Cardiac muscle cell (in vitro differentiated cells and primary cell): ENCODE data around the gene ANKS1A. TPM values are rescaled to one million over a fixed set of nuclear protein-coding genes. Genes with fewer than 3 reads are reported as not detected.
A peak's percentile ranks its signal among the peaks of the same experiment; 100 is the strongest.
"Not testable (repeated sequence)": the region's sequence is repeated elsewhere in the genome, so short reads cannot be mapped to it uniquely, and the experiment has no call there.

ENCODE experiments used
- DNase-seq, 2 donors: peaks; one replicate each; pipeline versions ENCODE4 v3.0.0 to v3.0.0-alpha.2; 2010 to 2017; ENCODE audit warnings: low read depth in 1 of 2, low spot score in 1 of 2
- H3K27ac ChIP-seq: fragments of 200-600 bp; sonication (generic); 2 replicates; pipeline ENCODE4 v1.5.1; 2016
- H3K27me3 ChIP-seq: fragments of 200-600 bp; sonication (generic); 2 replicates; pipeline ENCODE4 v1.6.0; 2016; ENCODE audit warnings: control low read depth
- H3K36me3 ChIP-seq: fragments of 200-600 bp; sonication (generic); 2 replicates; pipeline ENCODE4 v1.5.1; 2016; ENCODE audit warnings: control low read depth
- H3K4me1 ChIP-seq: fragments of 200-600 bp; sonication (generic); 2 replicates; pipeline ENCODE4 v1.8.1; 2017; ENCODE audit warnings: low read depth, mild to moderate bottlenecking, mixed run types
- H3K4me3 ChIP-seq: fragments of 200-600 bp; sonication (generic); 2 replicates; pipeline ENCODE4 v1.5.1; 2016; ENCODE audit warnings: mild to moderate bottlenecking
- H3K9me3 ChIP-seq: fragments of 200-600 bp; sonication (generic); 2 replicates; pipeline ENCODE4 v1.5.1; 2017; ENCODE audit warnings: low read depth, mild to moderate bottlenecking, control low read depth
- polyA plus RNA-seq: library from polyadenylated mRNA; unstranded; fragments of >200 nt; fragmentation: Nextera tagmentation; extraction: Ambion mirVana; gene quantifications from 2 replicates; pipeline ENCODE4 v1.2.1, GENCODE V29; 2016
- total RNA-seq: library from RNA; depleted of rRNA; stranded (reverse); fragments of >200 nt; gene quantifications from 2 replicates; pipeline ENCODE4 v1.2.3, GENCODE V29; 2016
- TF ChIP-seq, protein P1 (sequence below): IDR thresholded peaks from 2 replicates; pipeline ENCODE4 v1.5.1; 2012; ENCODE audit warnings: low read depth, mild to moderate bottlenecking, low read length

Gene ANKS1A
- total and polyA plus RNA-seq, 2 experiments from 2014 or later: 11.3 to 27.2 TPM

DNA sequence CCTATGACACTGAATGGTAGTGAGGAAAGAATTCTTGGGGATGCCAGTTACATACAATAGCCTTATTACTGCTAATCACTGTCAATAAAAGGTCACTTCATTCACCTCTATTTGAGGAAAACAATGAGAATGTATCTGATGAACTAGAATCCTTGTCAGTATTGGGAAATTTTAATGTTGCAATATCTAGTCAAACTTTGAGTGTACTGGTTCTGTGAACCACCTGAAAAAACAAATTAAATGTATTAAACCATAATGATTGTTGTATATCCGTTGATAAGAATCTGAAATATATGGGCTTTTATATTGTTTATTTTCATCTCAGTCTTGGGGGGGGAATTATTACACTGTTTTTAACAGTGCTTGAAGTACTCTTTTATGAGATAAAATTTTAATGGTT lies 11.8 kb upstream of the ANKS1A start:
- no peaks in the 10 kb centered on the region for H3K4me1 ChIP-seq
- no peaks in the 10 kb centered on the region for H3K9me3 ChIP-seq

DNA sequence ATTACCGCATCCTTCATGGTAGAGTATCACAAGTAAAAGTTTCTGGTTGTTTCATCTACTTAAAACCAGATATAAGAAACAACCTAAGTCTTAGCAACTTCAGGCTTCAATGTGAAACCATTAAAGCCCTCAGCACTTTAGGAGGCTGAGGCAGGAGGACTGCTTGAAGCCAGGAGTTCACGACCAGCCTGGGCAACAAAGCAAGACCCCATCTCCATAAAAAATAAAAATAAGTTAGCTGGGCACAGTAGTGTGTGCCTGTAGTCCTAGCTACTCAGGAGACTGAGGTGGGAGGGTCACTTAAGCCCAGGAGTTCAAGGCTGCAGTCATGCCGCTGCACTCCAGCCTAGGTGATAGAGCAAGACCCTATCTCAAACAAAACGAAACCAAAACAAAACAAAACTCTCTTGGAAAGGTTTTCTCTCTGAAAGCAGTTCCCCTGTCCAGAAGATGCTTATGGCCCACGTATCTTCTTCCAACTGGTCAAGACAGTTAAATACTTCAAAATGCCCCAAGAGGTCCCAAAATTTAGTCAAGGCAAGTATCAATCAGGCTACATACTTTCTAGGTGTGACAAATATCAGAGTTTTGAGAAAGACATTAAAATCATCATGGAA lies 11.1 kb upstream of the ANKS1A start:
- H3K4me3 ChIP-seq: no peak overlapping the region
- TF ChIP-seq, protein P1, sequence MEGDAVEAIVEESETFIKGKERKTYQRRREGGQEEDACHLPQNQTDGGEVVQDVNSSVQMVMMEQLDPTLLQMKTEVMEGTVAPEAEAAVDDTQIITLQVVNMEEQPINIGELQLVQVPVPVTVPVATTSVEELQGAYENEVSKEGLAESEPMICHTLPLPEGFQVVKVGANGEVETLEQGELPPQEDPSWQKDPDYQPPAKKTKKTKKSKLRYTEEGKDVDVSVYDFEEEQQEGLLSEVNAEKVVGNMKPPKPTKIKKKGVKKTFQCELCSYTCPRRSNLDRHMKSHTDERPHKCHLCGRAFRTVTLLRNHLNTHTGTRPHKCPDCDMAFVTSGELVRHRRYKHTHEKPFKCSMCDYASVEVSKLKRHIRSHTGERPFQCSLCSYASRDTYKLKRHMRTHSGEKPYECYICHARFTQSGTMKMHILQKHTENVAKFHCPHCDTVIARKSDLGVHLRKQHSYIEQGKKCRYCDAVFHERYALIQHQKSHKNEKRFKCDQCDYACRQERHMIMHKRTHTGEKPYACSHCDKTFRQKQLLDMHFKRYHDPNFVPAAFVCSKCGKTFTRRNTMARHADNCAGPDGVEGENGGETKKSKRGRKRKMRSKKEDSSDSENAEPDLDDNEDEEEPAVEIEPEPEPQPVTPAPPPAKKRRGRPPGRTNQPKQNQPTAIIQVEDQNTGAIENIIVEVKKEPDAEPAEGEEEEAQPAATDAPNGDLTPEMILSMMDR: no peak
- DNase-seq: no peak

More for the DNA sequence above, 11.8 kb upstream of the ANKS1A start:
- Histone ChIP-seq H3K27me3 (no peaks in the 10 kb centered on the region), H3K4me3 (no peak overlapping the region), H3K27ac (no peak overlapping the region), H3K36me3 (peaks cover 45% of the 10 kb centered on the region)
- TF ChIP-seq, protein P1: no peak
- no peak for DNase-seq

DNA sequence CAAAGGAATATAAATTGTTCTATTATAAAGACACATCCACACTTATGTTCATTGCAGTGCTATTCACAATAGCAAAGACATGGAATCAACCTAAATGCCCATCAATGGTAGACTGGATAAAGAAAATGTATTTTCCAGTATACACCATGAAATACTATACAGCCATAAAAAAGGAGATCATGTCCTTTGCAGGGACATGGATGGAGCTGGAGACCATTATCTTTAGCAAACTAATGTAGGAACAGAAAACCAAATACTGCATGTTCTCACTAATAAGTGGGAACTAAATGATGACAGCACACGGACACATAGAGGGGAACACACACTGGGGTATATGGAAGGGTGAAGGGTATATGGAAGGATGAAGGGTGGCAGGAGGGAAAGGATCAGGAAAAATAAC lies 5.0 kb upstream of the ANKS1A start:
- H3K4me1 ChIP-seq, H3K27me3 ChIP-seq, H3K4me3 ChIP-seq, H3K27ac ChIP-seq, H3K9me3 ChIP-seq, DNase-seq: not testable (repeated sequence)
- peaks cover 22% of the 10 kb centered on the region for H3K36me3 ChIP-seq

More for the DNA sequence above, 11.1 kb upstream of the ANKS1A start:
- no peaks in the 10 kb centered on the region for H3K4me1 ChIP-seq
- no peak overlapping the region for H3K27ac ChIP-seq
- H3K9me3 ChIP-seq: no peaks in the 10 kb centered on the region
- H3K36me3 ChIP-seq: peaks cover 45% of the 10 kb centered on the region
- H3K27me3 ChIP-seq: no peaks in the 10 kb centered on the region

DNA sequence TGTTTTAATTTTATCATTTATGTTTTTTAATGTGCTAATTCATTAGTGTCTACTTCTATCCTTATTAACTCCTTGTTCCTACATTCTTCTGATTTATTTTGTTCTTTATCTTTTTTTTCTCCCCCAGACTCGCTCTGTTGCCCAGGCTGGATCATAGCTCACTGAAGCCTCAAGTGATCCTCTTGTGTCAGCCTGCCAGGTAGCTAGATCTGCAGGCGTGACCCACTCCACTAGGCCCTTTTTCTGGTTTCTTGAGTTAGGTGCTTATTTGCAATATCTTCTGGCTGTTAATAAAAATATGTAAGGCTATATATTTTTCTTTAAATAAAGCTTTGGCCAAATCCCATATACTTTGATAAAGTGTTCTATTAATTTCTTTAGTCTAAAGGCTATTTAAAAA lies 4.1 kb upstream of the ANKS1A start:
- peaks cover 16% of the 10 kb centered on the region for H3K36me3 ChIP-seq
- H3K27me3 ChIP-seq: no peaks in the 10 kb centered on the region
- no peak overlapping the region for H3K4me3 ChIP-seq
- H3K4me1 ChIP-seq: peaks cover 6% of the 10 kb centered on the region
- DNase-seq: no peak
- H3K9me3 ChIP-seq: no peaks in the 10 kb centered on the region
- no peak overlapping the region for H3K27ac ChIP-seq
- TF ChIP-seq, protein P1: no peak

DNA sequence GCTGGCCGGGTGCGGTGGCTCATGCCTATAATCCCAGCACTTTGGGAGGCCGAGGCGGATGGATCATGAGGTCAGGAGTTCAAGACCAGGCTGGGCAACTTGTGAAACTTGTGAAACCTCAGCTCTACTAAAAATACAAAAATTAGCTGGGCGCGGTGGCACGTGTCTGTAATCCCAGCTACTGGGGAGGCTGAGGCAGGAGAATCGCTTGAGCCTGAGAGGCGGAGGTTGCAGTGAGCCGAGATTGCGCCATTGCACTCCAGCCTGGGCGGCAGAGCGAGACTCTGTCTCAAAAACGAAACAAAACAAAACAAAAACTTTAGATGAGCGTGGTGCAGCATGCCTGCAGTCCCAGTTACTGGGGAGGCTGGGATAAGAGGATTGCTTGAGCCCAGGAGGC lies 3.2 kb upstream of the ANKS1A start:
- not testable (repeated sequence) for DNase-seq, H3K9me3 ChIP-seq, H3K27ac ChIP-seq, H3K4me3 ChIP-seq, H3K27me3 ChIP-seq, H3K36me3 ChIP-seq, H3K4me1 ChIP-seq

DNA sequence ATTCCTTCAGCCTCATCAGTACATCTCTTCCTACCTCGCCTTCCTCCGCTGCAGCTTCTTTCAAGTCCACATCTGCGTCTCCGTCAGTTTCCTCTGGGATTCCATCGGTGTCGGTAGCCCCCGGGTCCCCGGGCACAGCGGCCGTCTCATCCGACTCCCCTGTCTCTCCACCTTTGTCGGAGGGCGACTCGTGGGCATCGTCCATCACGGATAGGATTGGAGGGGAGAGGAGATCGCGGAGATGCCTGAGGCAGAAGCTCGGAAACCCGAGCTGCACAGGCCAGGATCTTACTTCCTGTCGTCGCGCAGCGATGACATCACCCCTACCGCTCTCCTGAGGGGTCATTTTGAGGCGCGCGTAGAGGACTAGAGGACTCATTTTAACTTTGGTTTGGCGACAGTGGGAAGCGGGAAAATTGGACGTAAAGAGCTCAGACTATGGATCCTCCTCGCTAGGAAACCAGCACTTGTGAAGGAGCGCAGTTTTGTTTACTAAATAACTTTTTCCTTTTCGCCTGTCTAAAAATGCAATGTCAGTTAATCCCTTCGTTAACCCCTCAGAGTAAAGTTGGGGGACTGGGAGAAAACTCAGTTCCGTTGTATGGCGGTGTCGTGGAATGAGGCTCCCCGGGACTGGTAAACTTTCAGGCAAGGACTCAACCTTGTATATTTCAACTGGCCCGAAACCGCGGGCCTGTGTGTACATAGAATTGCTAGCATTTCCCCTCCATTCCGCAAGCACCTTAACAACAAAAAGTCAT lies 1.1 kb upstream of the ANKS1A start, which contains the start of gene TAF11:
TAF11 (minus strand) TSS at position 290 of the 761 bp plus-strand sequence; CDS start at position 205, 85 bp downstream.
- TF ChIP-seq, protein P1: no peak
- Histone ChIP-seq H3K27me3 (no peaks in the 10 kb centered on the region), H3K4me3 (peak within 1 kb of the TSS; percentile 96), H3K27ac (peak within 1 kb of the TSS; percentile 87), H3K4me1 (peaks cover 6% of the 10 kb centered on the region), H3K36me3 (peaks cover under 1% of the 10 kb centered on the region), H3K9me3 (no peaks in the 10 kb centered on the region)
- DNase-seq: peak; percentile 96 to 98
